GM21825 (cell line): ENCODE results near the gene RSU1.

Experiments
- ATAC-seq: cut with Tn5 transposase; IDR thresholded peaks from one replicate; pipeline ENCODE4 v1.9.1; 2021; ENCODE audit warnings: mild to moderate bottlenecking, moderate library complexity; ENCODE audit not compliant: unreplicated experiment

RSU1 gene

DNA sequence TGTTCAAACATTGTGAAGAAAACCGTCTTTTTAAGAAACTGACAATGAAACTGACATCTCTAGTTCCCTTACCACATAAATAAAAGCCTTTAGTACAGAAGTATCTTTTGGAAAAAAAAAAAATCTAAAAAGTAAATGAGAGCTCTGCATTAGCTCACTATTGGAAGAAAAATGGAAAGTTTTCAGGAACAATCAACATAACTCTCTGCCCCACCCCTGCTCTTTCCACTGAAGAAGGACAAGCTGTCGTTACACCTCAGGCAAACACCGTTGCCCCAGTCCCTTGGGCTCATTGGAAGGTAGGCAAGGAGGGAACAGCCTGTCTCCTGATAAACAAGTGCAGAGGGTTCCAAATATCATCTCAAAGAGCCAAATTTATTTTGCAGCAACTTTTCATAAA, 273.1 kb downstream of the RSU1 start:
- ATAC-seq: no peak
